Activated B cell treated with CpG ODN at 0.5 μM for 24 hours (primary cell): ENCODE results near the gene RANGRF. TPM values are rescaled to one million over a fixed set of nuclear protein-coding genes. Genes with fewer than 3 reads are reported as not detected.

Source experiments
- ATAC-seq: fragments of 200-7000 bp; cut with Tn5 transposase; one replicate; pipeline ENCODE4 v1.10.0; 2021; ENCODE audit warnings: low read depth, mild to moderate bottlenecking, moderate library complexity
- CTCF ChIA-PET: fragments of 350-600 bp; sonication (Branson Sonifier 250); formaldehyde crosslinking; loops from one replicate; lab custom pipeline; 2021; ENCODE audit warnings: antibody characterized with exemption; lab: Charles Lee
- POLR2A ChIA-PET: fragments of 350-600 bp; sonication (Branson Sonifier 250); formaldehyde crosslinking; loops from one replicate; lab custom pipeline; 2021; ENCODE audit warnings: antibody characterized with exemption; lab: Charles Lee
- DNase-seq: peaks from one replicate; pipeline ENCODE4 v3.0.0; 2022
- H3K27ac Mint-ChIP-seq: one replicate; pipeline ENCODE4 v1.8.0; 2020; ENCODE audit warnings: mixed read lengths
- H3K27me3 Mint-ChIP-seq: one replicate; pipeline ENCODE4 v1.8.0; 2021; ENCODE audit warnings: mixed read lengths
- H3K36me3 Mint-ChIP-seq: one replicate; pipeline ENCODE4 v1.8.0; 2021; ENCODE audit warnings: low read depth, mixed read lengths
- H3K4me1 Mint-ChIP-seq: one replicate; pipeline ENCODE4 v1.8.0; 2021; ENCODE audit warnings: mixed read lengths
- H3K4me3 Mint-ChIP-seq: one replicate; pipeline ENCODE4 v1.8.0; 2020; ENCODE audit warnings: mild to moderate bottlenecking, mixed read lengths
- H3K9me3 Mint-ChIP-seq: one replicate; pipeline ENCODE4 v1.8.0; 2020; ENCODE audit warnings: mixed read lengths
- CTCF ChIP-seq: fragments of 200-600 bp; IDR thresholded peaks from one replicate; pipeline ENCODE4 v1.8.0; 2022; ENCODE audit warnings: antibody characterized with exemption, mild to moderate bottlenecking
- intact Hi-C: fragments of 100-400 bp; cut with micrococcal nuclease; formaldehyde crosslinking; loops from one replicate; pipeline ENCODE4 v1.15.1; 2024
- total RNA-seq: library from RNA; stranded (reverse); gene quantifications from 2 replicates; pipeline ENCODE4 v1.2.3, GENCODE V29; 2022

Gene RANGRF
- total RNA-seq, 1 donor from 2014 or later: 50.1 TPM

DNA sequence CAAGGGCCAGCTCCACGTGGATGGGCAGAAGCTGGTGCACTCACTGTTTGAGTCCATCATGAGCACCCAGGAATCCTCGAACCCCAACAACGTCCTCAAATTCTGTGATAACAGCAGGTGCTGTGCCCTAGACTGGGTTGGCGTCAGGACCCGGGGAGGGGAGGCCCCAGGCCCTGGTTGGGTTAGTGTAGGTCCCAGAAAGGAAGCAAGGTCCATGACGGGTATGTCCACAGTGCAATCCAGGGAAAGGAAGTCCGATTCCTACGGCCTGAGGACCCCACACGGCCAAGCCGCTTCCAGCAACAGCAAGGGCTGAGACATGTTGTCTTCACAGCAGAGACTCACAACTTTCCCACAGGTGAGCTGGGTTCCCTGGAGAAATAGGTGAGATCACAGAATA is 32.2 kb upstream of the RANGRF start:
- intact Hi-C loops: no loop called here
- POLR2A ChIA-PET: no interaction called here
- H3K4me3 Mint-ChIP-seq: no peak overlapping the region
- no peaks in the 10 kb centered on the region for H3K9me3 Mint-ChIP-seq
- ATAC-seq (no peak), DNase-seq (no peak)
- no peak overlapping the region for H3K27ac Mint-ChIP-seq
- CTCF ChIA-PET: no interaction called here
- peaks cover 58% of the 10 kb centered on the region for H3K36me3 Mint-ChIP-seq
- H3K4me1 Mint-ChIP-seq: no peaks in the 10 kb centered on the region
- no peak for TF ChIP-seq CTCF
- H3K27me3 Mint-ChIP-seq: no peaks in the 10 kb centered on the region

- no peak overlapping the region for H3K27ac Mint-ChIP-seq
- H3K4me1 Mint-ChIP-seq: no peaks in the 10 kb centered on the region
- ATAC-seq: no peak
- H3K27me3 Mint-ChIP-seq: no peaks in the 10 kb centered on the region
- no peak overlapping the region for H3K4me3 Mint-ChIP-seq
- CTCF ChIA-PET: no interaction called here
- DNase-seq: no peak
- H3K9me3 Mint-ChIP-seq: no peaks in the 10 kb centered on the region
- H3K36me3 Mint-ChIP-seq: peaks cover 61% of the 10 kb centered on the region
- intact Hi-C loops: no loop called here
- POLR2A ChIA-PET: no interaction called here
- TF ChIP-seq CTCF: no peak
Measured at GRCh38 chr17:8256691-8257090, 31.8 kb upstream of the RANGRF start.

GRCh38 chr17:8257801-8258200 is 30.7 kb upstream of the RANGRF start:
- CTCF ChIA-PET: no interaction called here

GRCh38 chr17:8264320-8264719 is 24.1 kb upstream of the RANGRF start:
- Mint-ChIP-seq H3K4me3 (no peak overlapping the region), H3K36me3 (peaks cover 74% of the 10 kb centered on the region), H3K4me1 (no peaks in the 10 kb centered on the region), H3K9me3 (no peaks in the 10 kb centered on the region), H3K27me3 (no peaks in the 10 kb centered on the region), H3K27ac (no peak overlapping the region)
- ATAC-seq (no peak), DNase-seq (no peak)
- no peak for TF ChIP-seq CTCF
- ChIA-PET CTCF (no interaction called here), POLR2A (no interaction called here)
- intact Hi-C loops: no loop called here

More at GRCh38 chr17:8257801-8258200, 30.7 kb upstream of the RANGRF start:
- TF ChIP-seq CTCF: no peak
- no peaks in the 10 kb centered on the region for H3K4me1 Mint-ChIP-seq
- ATAC-seq: no peak
- no peak overlapping the region for H3K4me3 Mint-ChIP-seq
- no peaks in the 10 kb centered on the region for H3K27me3 Mint-ChIP-seq
- peaks cover 70% of the 10 kb centered on the region for H3K36me3 Mint-ChIP-seq
- no peak for DNase-seq
- H3K27ac Mint-ChIP-seq: no peak overlapping the region
- intact Hi-C loops: no loop called here
- POLR2A ChIA-PET: no interaction called here
- no peaks in the 10 kb centered on the region for H3K9me3 Mint-ChIP-seq

- intact Hi-C loops: no loop called here
- ChIA-PET CTCF (no interaction called here), POLR2A (no interaction called here)
- H3K36me3 Mint-ChIP-seq: peaks cover 80% of the 10 kb centered on the region
- no peaks in the 10 kb centered on the region for H3K9me3 Mint-ChIP-seq
- no peak overlapping the region for H3K4me3 Mint-ChIP-seq
- no peak for TF ChIP-seq CTCF
- DNase-seq (no peak), ATAC-seq (no peak)
- H3K27me3 Mint-ChIP-seq: no peaks in the 10 kb centered on the region
- no peak overlapping the region for H3K27ac Mint-ChIP-seq
- H3K4me1 Mint-ChIP-seq: no peaks in the 10 kb centered on the region
Measured at GRCh38 chr17:8264836-8265542, 23.5 kb upstream of the RANGRF start.
